ENCODE measurements around the gene H2AZ2. TPM values are rescaled to one million over a fixed set of nuclear protein-coding genes. Genes with fewer than 3 reads are reported as not detected.

The H2AZ2 gene
- total and polyA plus RNA-seq, 8 donors = 37.8 to 83.0 (median 56.0) TPM

DNA sequence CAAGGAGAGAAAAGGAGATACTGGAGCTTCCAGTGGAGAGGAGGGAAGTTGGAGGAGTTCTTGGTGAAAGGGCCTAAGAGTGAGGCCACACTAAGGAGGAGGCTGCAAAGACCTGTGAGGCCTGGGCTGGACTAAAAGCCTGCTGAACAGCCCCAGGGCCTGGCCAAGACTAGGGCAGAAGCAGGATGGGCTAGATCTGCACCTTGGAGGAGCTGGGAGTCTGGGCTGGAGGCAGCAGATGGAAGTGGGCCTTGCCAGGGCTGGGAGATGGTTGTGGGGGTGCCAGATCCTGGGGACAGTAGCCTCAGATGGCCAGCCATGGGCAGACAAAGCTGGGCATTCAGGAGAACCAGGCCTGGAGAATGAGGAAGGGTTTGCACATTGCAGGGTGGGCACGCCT lies 43.9 kb upstream of the H2AZ2 start:
- no peak for FAIRE-seq
- ATAC-seq = no peak
- DNase-seq = no peak
- Histone ChIP-seq H3K27me3 (no peaks in the 10 kb centered on the region), H3K4me1 (peaks cover 0 to 7% (median 0%) of the 10 kb centered on the region in 3 donors), H3K27ac (no peak overlapping the region), H3K4me3 (no peak overlapping the region), H3K9me3 (no peaks in the 10 kb centered on the region), H3K36me3 (no peaks in the 10 kb centered on the region)
- intact Hi-C loops (cut with DNase I) = no loop called here
- TF ChIP-seq, protein P1, sequence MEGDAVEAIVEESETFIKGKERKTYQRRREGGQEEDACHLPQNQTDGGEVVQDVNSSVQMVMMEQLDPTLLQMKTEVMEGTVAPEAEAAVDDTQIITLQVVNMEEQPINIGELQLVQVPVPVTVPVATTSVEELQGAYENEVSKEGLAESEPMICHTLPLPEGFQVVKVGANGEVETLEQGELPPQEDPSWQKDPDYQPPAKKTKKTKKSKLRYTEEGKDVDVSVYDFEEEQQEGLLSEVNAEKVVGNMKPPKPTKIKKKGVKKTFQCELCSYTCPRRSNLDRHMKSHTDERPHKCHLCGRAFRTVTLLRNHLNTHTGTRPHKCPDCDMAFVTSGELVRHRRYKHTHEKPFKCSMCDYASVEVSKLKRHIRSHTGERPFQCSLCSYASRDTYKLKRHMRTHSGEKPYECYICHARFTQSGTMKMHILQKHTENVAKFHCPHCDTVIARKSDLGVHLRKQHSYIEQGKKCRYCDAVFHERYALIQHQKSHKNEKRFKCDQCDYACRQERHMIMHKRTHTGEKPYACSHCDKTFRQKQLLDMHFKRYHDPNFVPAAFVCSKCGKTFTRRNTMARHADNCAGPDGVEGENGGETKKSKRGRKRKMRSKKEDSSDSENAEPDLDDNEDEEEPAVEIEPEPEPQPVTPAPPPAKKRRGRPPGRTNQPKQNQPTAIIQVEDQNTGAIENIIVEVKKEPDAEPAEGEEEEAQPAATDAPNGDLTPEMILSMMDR (IDR thresholded peaks at IDR 0.05) = no peak
- 88 to 92% methylated on average over 1 of the region's 1 CpG for WGBS, 2 donors

- Histone ChIP-seq H3K27me3 (no peaks in the 10 kb centered on the region), H3K4me3 (no peak overlapping the region), H3K4me1 (peaks cover 0 to 10% (median 0%) of the 10 kb centered on the region in 3 donors), H3K36me3 (no peaks in the 10 kb centered on the region), H3K9me3 (no peaks in the 10 kb centered on the region), H3K27ac (no peak overlapping the region)
- intact Hi-C loops (cut with DNase I) = no loop called here
- no peak for DNase-seq
- FAIRE-seq = no peak
- TF ChIP-seq, protein P1 (IDR thresholded peaks at IDR 0.05) = no peak
- no peak for ATAC-seq
- 53 to 75% methylated on average over 2 of the region's 2 CpGs for WGBS, 2 donors
Observed at GRCh38 chr7:44891372-44891771, 43.5 kb upstream of the H2AZ2 start.

DNA sequence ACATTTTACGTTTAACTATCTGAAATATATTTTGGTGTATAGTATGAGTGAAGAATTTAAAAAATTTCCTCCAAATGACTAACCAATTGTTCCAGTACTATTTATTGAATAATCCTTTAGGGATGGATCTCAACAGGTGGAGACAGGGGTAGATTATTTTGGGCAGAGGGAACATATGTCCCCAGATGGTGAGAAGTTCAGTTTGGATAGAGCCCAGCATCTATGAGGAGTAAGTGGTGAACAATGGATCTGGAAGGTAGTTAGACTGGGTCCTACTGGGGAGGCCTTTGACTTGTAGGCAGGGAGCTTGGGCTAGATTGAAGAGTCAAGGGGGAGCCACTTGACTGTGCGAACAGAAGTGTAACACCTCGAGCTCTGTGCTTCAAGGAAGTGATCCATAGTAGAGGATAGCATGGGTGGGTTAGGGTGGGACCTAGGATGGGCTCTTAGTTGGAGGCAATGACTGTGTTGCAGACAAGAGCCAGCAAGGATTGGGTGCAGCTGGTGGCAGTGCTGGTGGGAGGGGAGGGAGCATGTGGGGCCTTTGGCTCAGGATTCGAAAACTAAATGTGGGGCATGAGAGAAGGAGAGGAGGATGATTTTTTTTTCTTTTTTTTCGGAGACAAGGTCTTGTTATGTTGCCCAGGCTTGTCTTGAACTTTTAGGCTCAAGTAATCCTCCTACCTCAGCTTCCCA lies 41.3 kb upstream of the H2AZ2 start:
- intact Hi-C loops (cut with DNase I) = no loop called here
- TF ChIP-seq, protein P1 (IDR thresholded peaks at IDR 0.05) = no peak
- no peaks in the 10 kb centered on the region for H3K9me3 ChIP-seq
- H3K27me3 ChIP-seq = no peaks in the 10 kb centered on the region
- no peak for FAIRE-seq
- no peak overlapping the region for H3K4me3 ChIP-seq
- H3K4me1 ChIP-seq = peaks cover 0 to 14% (median 0%) of the 10 kb centered on the region in 3 donors
- no peak for DNase-seq
- WGBS, 2 donors = 84 to 88% methylated on average over 5 of the region's 5 CpGs
- no peak overlapping the region for H3K27ac ChIP-seq
- H3K36me3 ChIP-seq = no peaks in the 10 kb centered on the region
- no peak for ATAC-seq

GRCh38 chr7:44887293-44887692 lies 39.4 kb upstream of the H2AZ2 start:
- Histone ChIP-seq H3K4me3 (no peak overlapping the region), H3K27ac (no peak overlapping the region), H3K4me1 (peaks cover 18 to 27% (median 19%) of the 10 kb centered on the region in 3 donors), H3K9me3 (no peaks in the 10 kb centered on the region), H3K27me3 (no peaks in the 10 kb centered on the region), H3K36me3 (no peaks in the 10 kb centered on the region)
- 86 to 90% methylated on average over 6 of the region's 6 CpGs for WGBS, 2 donors
- FAIRE-seq (no peak), DNase-seq (no peak), ATAC-seq (no peak)
- TF ChIP-seq, protein P1 (IDR thresholded peaks at IDR 0.05) = no peak
- intact Hi-C loops (cut with DNase I) = no loop called here

Measured in pancreas (tissue), 10 donors.